ENCODE results near the gene ARHGAP44. TPM values are rescaled to one million over a fixed set of nuclear protein-coding genes. Genes with fewer than 3 reads are reported as not detected.
"Not testable (repeated sequence)": the region's sequence is repeated elsewhere in the genome, so short reads cannot be mapped to it uniquely, and the experiment has no call there.

Gene ARHGAP44
- total and polyA plus RNA-seq, 2 of the 4 experiments (the other 2 are of a cell fraction) = 0.54 to 1.0 TPM

GRCh38 chr17:12978787-12979186 lies 189.5 kb downstream of the ARHGAP44 start:
- POLR2A ChIA-PET (ENCODE audit: unreplicated experiment); H3K14ac ChIP-seq (replicated peaks; ENCODE audit: low read depth, low read length); H2BK15ac ChIP-seq (ENCODE audit: low read depth, low read length); H4K20me1 ChIP-seq (ENCODE audit: insufficient read depth, low read length); H2AK9ac ChIP-seq (replicated peaks; ENCODE audit: low read depth, low read length, poor library complexity); ATAC-seq (ENCODE audit: low read depth); CTCF ChIA-PET; H4K91ac ChIP-seq (ENCODE audit: insufficient read depth, low read depth, low read length); H4K8ac ChIP-seq (ENCODE audit: low read depth in 2 of 2, low read length in 2 of 2); dilution Hi-C loops (cut with HindIII; ENCODE audit: low sequenced_read_pairs, unreplicated experiment); H3K4ac ChIP-seq (ENCODE audit: low read depth, low read length); H3K9me1 ChIP-seq (ENCODE audit: insufficient read depth, low read length); H2BK20ac ChIP-seq (ENCODE audit: low read depth, low read length); H3K18ac ChIP-seq (ENCODE audit: low read depth, low read length); H3K27ac ChIP-seq (ENCODE audit: insufficient read depth, low read length); H3K36me3 ChIP-seq (ENCODE audit: control insufficient read depth, insufficient read depth, low read length); H3K9ac ChIP-seq (ENCODE audit: low read depth, low read length); H2AK5ac ChIP-seq (ENCODE audit: low read depth, low read length); H3K9me3 ChIP-seq (ENCODE audit: control insufficient read depth, insufficient read depth, low read length); H3K4me2 ChIP-seq (ENCODE audit: low read depth, low read length); BruUV-seq (replicated peaks); H4K5ac ChIP-seq (ENCODE audit: low read depth, low read length); DNase-seq; H2AFZ ChIP-seq (replicated peaks; ENCODE audit: low read length, poor library complexity); H3K79me1 ChIP-seq (ENCODE audit: low read depth in 1 of 2, low read length in 2 of 2); H3K4me3 ChIP-seq (ENCODE audit: insufficient read depth, low read depth, low read length); in situ Hi-C loops (cut with MboI; ENCODE audit: low sequenced_read_pairs); H3K4me1 ChIP-seq (ENCODE audit: control insufficient read depth, insufficient read depth, low read length); H2BK120ac ChIP-seq (ENCODE audit: low read depth, low read length); H3K27me3 ChIP-seq (ENCODE audit: control insufficient read depth, insufficient read depth, low read length); H3K56ac ChIP-seq (ENCODE audit: extremely low read depth, insufficient read depth, low read length); H2BK5ac ChIP-seq (ENCODE audit: low read depth, low read length, poor library complexity, severe bottlenecking); intact Hi-C loops (cut with micrococcal nuclease); H3K23ac ChIP-seq (ENCODE audit: low read depth, low read length): not testable (repeated sequence)
- WGBS, 2 experiments (ENCODE audit: extremely low coverage in 2 of 2, insufficient read length in 1 of 2) = 85% methylated on average over 3 of the region's 6 CpGs; no CpG with 5 or more reads in 1 of the 2 experiments

All from IMR-90 (cell line).